Measurements from ENCODE around the gene PNMA5. TPM values are rescaled to one million over a fixed set of nuclear protein-coding genes. Genes with fewer than 3 reads are reported as not detected.

Gene PNMA5
- total RNA-seq, 1 donor from 2014 or later, result not detected

DNA sequence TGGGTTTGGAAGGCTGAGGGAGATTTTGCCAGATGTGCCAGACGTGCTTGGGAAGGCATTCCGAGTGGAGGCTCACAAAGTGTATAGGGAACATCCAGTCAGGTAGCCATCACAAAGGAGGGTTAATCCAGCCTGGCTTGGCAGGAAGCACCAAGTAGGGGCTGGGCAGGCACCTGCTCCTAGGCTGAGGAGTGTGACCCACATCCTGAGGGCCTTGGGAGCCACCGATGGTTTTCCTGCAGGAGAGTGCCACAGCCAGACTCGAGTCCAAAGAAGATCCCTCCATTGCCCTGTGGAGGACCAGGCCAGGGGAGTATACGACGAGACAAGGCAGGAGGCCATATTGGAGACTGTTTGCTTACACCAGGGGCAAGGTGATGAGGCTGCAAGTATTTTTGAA, 47.2 kb downstream of the PNMA5 start:
- Mint-ChIP-seq H3K9me3 (no peaks in the 10 kb centered on the region), H3K4me1 (ENCODE audit: low read depth) (peaks cover 8% of the 10 kb centered on the region), H3K27ac (no peak overlapping the region), H3K4me3 (no peak overlapping the region), H3K27me3 (ENCODE audit: insufficient read depth) (no peaks in the 10 kb centered on the region), H3K36me3 (ENCODE audit: low read depth) (no peaks in the 10 kb centered on the region)
- intact Hi-C loops (cut with micrococcal nuclease), result no loop called here
- DNase-seq (ENCODE audit: low spot score), result no peak

DNA sequence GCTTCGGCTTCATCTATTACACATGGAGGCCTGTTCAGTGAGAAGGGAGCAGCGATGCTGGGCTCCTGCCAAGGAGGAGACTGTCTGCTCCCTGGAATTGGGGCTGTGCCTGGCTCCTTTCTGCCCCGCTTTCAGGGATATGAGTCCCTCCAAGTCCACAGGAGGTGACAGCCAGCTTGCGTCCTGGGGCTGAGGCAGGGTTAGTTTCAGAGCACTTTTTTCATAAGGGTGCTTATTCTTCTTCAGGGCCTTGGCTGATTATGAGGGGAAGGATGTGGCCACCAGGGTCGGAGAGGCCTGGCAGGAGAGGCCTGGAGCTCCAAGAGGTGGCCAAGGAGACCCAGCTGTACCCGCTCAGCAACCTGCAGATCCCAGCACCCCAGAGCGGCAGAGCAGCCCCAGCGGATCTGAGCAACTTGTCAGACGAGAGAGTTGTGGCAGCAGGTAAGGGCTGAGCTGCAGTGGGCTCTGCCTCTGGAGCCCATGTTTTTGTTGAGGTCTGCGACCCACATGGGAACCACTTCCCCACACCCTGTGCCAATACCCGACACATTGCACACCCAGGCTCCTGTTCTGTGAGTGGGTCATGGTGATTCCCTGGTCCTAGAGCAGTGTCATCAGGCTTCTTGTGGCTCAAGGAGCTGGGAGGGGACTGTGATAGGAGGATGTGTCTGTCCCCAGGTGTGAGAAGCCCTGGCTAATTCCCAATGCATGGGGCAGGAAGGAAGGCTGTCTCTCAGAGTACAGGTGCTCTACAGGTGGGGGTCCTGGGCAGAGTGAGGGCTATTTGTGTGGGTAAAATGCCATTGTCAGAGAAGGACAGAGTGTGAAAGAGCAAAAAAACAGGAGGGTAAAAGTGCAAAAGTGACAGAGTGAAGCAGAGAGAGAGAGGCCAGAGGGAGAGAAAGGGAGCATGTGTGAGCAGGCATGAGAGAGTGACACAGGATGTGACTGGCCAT, 48.6 kb downstream of the PNMA5 start:
- DNase-seq (ENCODE audit: low spot score), result no peak
- H3K36me3 Mint-ChIP-seq (ENCODE audit: low read depth), result no peaks in the 10 kb centered on the region
- H3K27ac Mint-ChIP-seq, result no peak overlapping the region
- no peaks in the 10 kb centered on the region for H3K9me3 Mint-ChIP-seq
- no peak overlapping the region for H3K4me3 Mint-ChIP-seq
- intact Hi-C loops (cut with micrococcal nuclease), result no loop called here
- peaks cover 15% of the 10 kb centered on the region for H3K4me1 Mint-ChIP-seq (ENCODE audit: low read depth)
- H3K27me3 Mint-ChIP-seq (ENCODE audit: insufficient read depth), result no peaks in the 10 kb centered on the region

DNA sequence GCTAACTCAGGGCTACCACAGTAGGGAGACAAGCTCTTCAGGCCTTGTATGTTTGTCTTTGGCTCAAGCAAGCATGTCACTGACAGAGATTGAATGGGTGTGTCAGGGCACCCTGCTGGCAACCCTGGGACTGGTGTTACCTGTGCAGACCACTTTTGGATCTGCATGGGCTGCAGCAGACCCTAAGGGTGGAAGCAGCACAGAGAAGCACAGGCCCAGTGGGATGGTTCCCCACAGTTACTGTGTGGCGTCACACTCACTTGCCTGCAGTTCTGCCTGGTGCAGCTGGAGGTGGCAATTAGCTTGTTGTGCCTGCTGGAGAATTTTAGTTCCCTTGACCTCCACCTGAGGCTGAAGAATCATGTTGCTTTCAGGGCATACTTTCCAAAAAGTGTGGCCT, 50.1 kb downstream of the PNMA5 start:
- Mint-ChIP-seq H3K27ac (no peak overlapping the region), H3K27me3 (ENCODE audit: insufficient read depth) (no peaks in the 10 kb centered on the region), H3K36me3 (ENCODE audit: low read depth) (no peaks in the 10 kb centered on the region), H3K4me1 (ENCODE audit: low read depth) (peaks cover 15% of the 10 kb centered on the region), H3K9me3 (no peaks in the 10 kb centered on the region), H3K4me3 (no peak overlapping the region)
- no peak for DNase-seq (ENCODE audit: low spot score)
- intact Hi-C loops (cut with micrococcal nuclease), result no loop called here

DNA sequence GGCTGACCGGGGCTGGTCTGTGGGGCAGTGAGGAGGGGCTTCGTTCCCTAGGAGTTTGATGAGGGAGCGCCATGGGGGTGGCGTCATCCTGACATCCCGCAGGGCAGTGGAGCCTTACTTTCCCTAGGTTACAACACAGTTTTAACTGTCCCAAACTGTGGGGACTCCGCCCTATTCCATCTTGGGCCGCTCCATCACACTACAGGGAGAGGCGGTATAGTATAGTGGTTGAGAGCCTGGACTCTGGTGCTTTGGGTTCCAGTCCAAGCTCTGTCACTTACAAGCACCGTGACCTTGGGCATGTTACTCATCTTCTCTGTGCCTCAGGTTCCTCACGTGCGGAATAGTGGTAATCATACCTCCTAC, 51.9 kb downstream of the PNMA5 start:
- H3K27ac Mint-ChIP-seq, result peak overlapping the region; percentile 48
- H3K36me3 Mint-ChIP-seq (ENCODE audit: low read depth), result no peaks in the 10 kb centered on the region
- H3K4me1 Mint-ChIP-seq (ENCODE audit: low read depth), result peaks cover 15% of the 10 kb centered on the region
- H3K9me3 Mint-ChIP-seq, result no peaks in the 10 kb centered on the region
- DNase-seq (ENCODE audit: low spot score), result no peak
- peak overlapping the region; percentile 85 for H3K4me3 Mint-ChIP-seq
- intact Hi-C loops (cut with micrococcal nuclease), result no loop called here
- H3K27me3 Mint-ChIP-seq (ENCODE audit: insufficient read depth), result no peaks in the 10 kb centered on the region

DNA sequence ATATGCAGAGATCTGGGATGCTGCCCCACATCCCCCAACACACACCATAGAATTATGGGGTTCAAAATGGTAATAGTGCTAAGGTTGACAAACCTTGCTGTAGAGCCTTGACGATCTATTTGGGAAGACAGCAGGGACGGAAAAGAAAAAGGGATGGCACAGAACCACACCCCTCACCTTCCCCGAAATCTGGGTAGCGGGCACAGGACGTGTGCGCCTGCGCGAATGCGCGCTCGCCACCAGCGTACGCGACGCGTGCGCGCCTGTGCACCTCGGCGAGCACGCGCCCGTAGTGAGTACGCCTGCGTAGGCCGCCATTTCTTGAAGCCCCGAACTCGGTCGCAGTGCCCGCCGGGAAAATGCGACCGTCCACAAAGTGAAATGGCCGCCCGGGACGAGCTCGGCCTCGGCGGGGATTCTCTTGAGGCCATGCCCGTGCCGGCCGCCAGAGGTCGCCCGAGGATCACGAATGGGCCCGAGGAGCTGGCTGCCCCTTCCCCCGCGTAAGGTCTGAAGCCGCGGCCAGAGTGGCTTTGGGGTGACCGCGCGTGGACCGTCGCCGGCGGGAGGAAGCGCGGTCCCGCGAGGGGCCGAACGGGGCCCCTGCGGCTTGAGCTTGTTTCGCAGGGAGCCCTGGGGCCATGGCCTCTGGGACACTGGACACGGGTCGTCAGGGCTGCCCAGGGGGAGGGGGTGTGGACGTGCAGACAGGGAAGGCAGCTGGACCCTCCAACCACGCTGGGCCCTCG, 52.4 kb downstream of the PNMA5 start:
- H3K36me3 Mint-ChIP-seq (ENCODE audit: low read depth), result no peaks in the 10 kb centered on the region
- peak overlapping the region; percentile 85 for H3K4me3 Mint-ChIP-seq
- intact Hi-C loops (cut with micrococcal nuclease), result loop anchor here (1.0 to 2.0 kb wide), 7 partner anchors 17 to 727 kb away; partner anchors contain the start of gene HAUS7
- peaks cover 15% of the 10 kb centered on the region for H3K4me1 Mint-ChIP-seq (ENCODE audit: low read depth)
- H3K9me3 Mint-ChIP-seq, result no peaks in the 10 kb centered on the region
- H3K27me3 Mint-ChIP-seq (ENCODE audit: insufficient read depth), result no peaks in the 10 kb centered on the region
- peak; percentile 85 for DNase-seq (ENCODE audit: low spot score)
- peak overlapping the region; percentile 53 for H3K27ac Mint-ChIP-seq

Other genes with a start within 250 kb of the PNMA5 start
- gene MAGEA2, start 240.3 kb downstream of the PNMA5 start, total RNA-seq, result not detected in 2 replicates
- 0.73 and 0.78 TPM in 2 replicates for gene CSAG3, start 234.9 kb downstream of the PNMA5 start, total RNA-seq
- not detected in 2 replicates for gene MAGEA6, start 224.4 kb downstream of the PNMA5 start, total RNA-seq
- gene CETN2, start 163.4 kb downstream of the PNMA5 start, total RNA-seq, result 9.0 and 9.8 TPM in 2 replicates
- gene NSDHL, start 163.1 kb downstream of the PNMA5 start, total RNA-seq, result 24.0 and 24.9 TPM in 2 replicates
- gene ZNF185, start 96.0 kb downstream of the PNMA5 start, total RNA-seq, result 0.54 and 0.73 TPM in 2 replicates
- 0.67 and 0.88 TPM in 2 replicates for gene PNMA3, start 62.4 kb upstream of the PNMA5 start, total RNA-seq
- 0.56 and 0.73 TPM in 2 replicates for gene PNMA6A, start 78.3 kb upstream of the PNMA5 start, total RNA-seq
- not detected in 2 replicates for gene MAGEA1, start 185.2 kb upstream of the PNMA5 start, total RNA-seq